G401.6 (cell line): Measurements from ENCODE around the gene GPR183.

ENCODE experiments used
- FAIRE-seq: peaks from 2 replicates; lab custom pipeline; 2012; peaks lifted over from hg19 to GRCh38; lab: Jason Lieb, UNC

The GPR183 gene

DNA sequence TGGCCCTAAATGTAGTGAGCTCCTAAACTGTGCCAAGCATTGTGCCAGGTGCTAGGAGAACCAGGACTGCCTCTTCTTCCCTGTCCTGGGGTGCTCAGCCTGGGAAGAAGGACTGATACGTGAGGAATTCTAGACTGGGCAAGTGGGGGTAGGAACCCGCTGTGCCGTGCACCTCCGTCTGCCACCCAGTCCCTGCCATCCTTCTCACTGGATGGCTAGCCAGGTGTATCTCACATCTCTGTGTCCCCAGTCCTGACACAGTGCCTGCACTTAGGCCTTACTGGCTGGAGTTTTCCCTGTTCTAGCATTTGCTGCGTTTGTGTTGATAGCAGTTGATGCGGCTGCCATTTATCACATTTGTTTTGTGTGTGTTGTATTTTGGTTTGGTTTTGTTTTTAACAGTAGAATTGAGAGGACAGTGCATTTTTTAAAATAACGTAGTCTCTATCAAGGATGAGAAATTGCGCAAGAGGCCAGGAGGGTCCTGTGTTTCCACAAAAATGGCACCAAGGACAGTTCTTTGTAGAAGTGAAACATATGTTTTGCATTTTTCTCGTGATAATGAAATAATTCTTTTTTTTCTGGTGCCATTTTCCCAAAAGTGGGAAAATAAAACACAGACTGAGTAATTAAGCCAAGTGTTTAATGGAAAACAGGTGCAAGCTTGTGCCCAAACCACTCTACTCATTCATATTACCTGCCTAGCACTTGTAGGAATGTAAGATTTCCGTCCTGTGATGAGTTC is 4.7 kb upstream of the GPR183 start:
- no peak for FAIRE-seq

- FAIRE-seq: no peak
These were observed 3.9 kb upstream of the GPR183 start for GRCh38 chr13:99311137-99311536.

DNA sequence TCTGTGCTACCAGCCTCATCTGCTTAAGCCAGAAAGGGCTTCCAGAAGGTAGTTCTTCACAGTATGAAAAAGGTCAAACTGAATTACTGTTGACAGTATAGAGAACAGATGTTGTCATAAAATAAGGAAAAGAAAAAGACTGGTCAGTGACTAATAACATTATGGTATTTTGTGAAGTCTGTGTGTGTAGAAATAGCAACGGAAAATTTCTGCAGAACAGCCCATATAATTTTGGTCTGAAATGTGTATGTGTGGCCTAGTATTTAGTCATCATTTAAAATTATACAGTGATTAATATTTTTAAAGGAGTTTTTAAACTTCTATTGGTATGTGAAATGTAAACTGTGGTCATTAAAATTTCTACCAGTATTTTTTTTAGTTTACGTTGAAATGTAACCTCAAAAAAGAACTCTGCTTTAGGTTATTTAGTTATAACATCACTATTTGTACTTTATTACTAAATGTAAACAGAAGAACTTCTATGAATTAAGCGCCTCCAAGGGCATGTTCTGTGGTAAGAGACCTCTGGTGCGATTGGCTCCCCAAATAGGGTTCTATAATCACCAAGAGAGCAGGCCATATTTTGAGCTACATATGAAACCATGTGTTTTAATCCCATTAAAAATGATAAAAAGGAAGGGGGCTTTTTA is 3.3 kb upstream of the GPR183 start:
- FAIRE-seq: no peak

- no peak for FAIRE-seq
These were observed 1.4 kb upstream of the GPR183 start for GRCh38 chr13:99308471-99309087.

DNA sequence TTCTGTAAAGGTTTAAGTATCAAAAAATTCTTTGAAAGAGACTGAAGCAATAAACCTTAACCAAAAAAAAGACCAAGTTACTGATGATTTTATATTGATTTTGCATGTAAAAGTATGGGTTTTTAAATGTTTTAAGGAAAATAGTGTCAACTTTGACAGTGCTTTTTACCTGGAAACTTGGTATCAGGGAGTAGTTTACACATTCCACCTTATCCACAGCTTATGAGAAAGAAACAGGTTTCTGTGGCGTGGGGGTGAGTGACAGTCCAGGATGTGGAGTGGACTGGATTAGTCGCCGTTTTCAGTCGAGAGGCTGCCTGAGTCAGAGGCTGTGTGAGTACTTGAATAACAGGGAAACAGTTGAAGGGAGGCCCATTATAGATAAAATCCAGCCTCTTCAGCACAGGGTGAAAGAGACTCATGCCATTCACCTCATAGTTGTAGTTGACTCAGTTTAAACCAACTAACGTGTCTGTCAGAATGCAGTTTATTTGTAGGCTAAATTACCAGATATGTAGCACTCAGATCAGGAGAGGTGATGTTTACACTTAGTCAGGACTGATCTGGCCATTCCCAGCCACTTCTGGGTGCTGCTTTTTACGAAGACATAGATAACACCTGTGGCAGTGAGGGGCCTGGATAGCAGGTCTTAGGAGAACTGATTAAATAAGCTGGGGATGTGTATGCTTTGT is 595 bp upstream of the GPR183 start:
- no peak for FAIRE-seq

DNA sequence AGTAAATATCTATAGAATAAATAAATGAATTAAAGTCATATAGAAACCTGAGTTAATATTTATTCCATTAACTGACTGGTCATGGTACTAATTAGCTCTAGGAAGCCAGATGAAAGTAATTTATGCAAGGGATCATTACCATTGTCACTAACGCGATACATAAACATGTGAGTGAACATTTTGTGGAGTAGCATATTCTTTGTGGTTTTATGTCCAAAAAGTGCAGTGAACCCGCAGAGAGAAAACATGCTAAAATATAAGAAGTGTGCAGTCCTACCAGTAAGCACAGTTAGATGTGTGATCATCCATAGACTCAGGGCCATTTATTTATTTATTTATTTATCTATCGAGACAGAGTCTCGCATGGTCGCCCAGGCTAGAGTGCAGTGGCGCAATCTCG is 1.6 kb downstream of the GPR183 start:
- no peak for FAIRE-seq

DNA sequence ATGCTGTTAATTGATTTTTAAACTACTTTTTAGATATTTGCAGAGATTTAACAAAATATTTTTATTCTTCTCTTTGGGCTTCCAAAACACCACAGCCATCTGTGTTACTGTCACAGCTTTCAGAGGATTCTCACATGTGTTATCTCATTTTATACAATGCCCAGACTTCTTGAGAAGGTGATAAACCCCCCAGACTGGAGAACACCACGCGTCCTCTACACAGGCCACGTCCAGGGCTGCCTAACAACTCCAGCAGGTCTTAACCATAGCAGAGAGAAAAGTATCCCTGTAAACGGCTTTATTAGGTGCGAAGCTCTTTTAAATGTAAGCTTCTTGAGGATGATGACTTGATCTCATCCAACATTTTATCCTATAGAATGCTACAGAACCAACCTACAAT is 2.0 kb downstream of the GPR183 start:
- FAIRE-seq: no peak

DNA sequence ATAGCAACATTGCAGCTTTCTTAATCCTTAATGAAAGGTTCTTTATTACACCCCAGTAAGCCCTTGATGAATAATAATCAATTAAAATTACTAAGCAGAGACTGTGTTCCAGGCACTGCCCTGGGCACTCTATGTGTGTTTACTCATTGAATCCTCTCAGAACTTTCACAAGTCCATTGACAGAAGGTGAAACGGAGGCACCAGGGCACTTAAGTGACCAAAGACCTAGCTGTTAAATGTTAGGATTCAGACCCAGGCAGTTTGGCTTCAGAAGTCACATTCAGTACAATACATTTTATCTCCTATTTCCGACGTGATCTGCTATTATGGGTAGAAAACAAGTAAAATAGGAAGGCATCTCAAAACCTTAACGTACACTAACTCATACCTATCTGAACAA is 2.7 kb downstream of the GPR183 start:
- FAIRE-seq: no peak

- no peak for FAIRE-seq
These were observed 3.2 kb downstream of the GPR183 start for GRCh38 chr13:99303863-99304521.

DNA sequence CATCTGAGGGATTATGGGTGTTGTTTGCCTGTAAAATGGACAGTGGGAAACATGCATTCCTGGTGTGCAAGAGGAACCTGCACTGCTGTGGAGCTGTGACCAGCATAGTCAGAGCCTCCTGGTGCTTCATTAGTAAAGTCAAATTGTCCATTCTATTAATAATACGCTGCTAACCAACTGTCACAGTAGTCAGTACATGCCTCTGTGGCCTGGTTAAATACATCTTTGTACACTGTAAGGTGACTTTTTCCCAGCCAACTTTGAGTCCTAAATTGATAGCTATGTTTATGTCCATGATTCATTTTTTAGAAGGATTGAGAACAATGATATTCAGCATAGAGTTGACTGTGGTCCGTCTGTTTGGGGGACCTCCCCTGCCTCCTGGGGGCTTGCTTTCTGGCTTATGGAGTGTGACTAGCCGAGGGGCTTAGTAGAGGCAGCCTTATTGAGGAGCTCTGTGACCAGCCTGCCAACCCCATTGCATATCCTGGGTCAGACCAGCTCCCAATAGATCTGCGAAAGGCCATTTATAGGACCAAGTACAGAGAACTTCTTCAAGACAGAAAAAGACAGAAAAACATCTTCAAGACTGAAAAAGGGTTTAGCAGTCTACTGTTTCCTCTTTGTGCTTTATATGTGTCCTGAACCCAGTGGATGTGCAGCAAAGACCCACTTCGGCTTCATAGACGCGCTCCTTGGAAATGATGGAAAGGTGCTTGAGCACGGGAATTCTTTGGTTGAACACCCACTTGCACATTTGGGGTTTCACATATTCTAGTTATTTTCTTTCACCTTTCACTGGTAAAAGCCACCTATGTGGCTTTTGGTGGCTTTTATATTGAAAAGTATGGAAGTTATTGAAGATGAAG is 4.3 kb downstream of the GPR183 start:
- FAIRE-seq: no peak

- FAIRE-seq: no peak
These were observed 5.1 kb downstream of the GPR183 start for GRCh38 chr13:99301913-99302636.

- FAIRE-seq: no peak
These were observed 6.0 kb downstream of the GPR183 start for GRCh38 chr13:99301056-99301838.

DNA sequence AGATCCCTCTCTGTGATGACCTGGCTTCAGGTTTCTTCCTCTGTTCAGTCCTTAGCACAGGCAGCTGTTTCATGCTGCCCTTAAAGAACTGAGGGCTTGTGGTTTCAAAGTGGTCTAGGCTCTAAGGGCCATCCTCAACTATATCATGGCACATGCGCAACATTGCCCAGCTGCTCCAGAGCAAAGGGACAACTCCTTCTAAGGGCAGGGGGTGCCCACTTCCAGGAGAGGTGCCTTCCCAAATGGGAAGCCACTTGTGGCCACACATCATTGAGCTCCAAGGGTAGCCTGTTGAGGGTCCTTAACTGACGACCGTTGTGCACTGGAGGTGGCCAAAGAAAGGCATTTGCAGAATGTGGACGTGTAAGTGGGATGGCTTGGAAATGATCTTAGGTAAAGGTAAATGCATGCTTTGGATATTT is 7.3 kb downstream of the GPR183 start:
- FAIRE-seq: no peak

GRCh38 chr13:99299256-99299919 is 7.8 kb downstream of the GPR183 start:
- no peak for FAIRE-seq

GRCh38 chr13:99298056-99298455 is 9.1 kb downstream of the GPR183 start:
- no peak for FAIRE-seq

DNA sequence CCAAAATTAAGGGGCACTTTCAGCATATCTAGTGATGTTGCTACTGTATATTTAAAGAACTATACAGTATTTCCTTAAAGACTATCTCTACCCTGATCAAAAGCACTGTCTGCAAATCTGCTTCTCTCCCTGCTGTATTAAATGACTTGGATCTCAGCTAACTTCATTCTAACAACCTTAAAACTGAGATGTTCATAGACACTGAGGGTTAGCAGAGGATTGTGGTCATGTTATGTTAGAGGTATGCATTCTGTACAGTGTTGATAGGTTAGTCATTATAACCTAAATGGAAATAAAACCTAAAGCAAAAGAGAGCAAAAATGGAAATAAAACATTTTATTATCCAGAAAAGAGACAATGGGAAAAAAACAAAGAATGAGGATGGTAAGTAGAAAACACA is 9.9 kb downstream of the GPR183 start:
- FAIRE-seq: no peak

GRCh38 chr13:99296398-99296797 is 10.8 kb downstream of the GPR183 start:
- no peak for FAIRE-seq

GRCh38 chr13:99295488-99296252 is 11.5 kb downstream of the GPR183 start:
- no peak for FAIRE-seq

DNA sequence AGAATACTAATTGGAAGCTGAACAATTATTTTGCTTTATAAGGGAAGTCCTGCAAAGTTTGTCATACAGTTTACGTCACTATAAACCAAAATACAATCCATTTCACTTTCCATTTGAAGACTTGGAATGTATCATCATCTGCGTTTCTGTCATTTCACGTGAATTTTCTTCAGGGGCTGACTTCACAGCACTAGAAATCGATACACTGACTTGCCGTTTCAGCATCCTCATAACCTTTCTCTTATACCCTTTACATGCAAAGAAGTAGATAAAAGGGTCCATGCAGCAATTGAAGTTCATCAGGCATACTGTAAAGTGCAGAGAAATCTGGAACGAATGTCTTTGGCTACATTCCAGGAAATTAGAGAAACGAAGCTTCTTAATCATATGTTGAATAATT is 12.2 kb downstream of the GPR183 start:
- no peak for FAIRE-seq
